H9 (cell line): Measurements from ENCODE around the gene TBC1D1. TPM values are rescaled to one million over a fixed set of nuclear protein-coding genes. Genes with fewer than 3 reads are reported as not detected.

Experiments used
- DNase-seq: peaks from one replicate; pipeline ENCODE4 v3.0.0-alpha.2; 2017
- H2AFZ ChIP-seq: one replicate; pipeline ENCODE4 v1.6.1; 2013; ENCODE audit warnings: mild to moderate bottlenecking, low read length, control low read depth, moderate library complexity
- H2AK5ac ChIP-seq: 2 replicates; pipeline ENCODE4 v1.6.1; 2013; ENCODE audit warnings: low read length, control low read depth, mixed read lengths; ENCODE audit not compliant: insufficient read length
- H2BK120ac ChIP-seq: one replicate; pipeline ENCODE4 v1.6.1; 2013; ENCODE audit warnings: low read depth, mild to moderate bottlenecking, low read length, control low read depth, inconsistent platforms; ENCODE audit not compliant: poor library complexity, severe bottlenecking
- H2BK12ac ChIP-seq: 2 replicates; pipeline ENCODE4 v1.6.1; 2013; ENCODE audit warnings: low read length, control low read depth, mixed read lengths, low read depth; ENCODE audit not compliant: insufficient read length
- H2BK15ac ChIP-seq: 2 replicates; pipeline ENCODE4 v1.6.1; 2013; ENCODE audit warnings: low read depth, low read length, control low read depth
- H2BK20ac ChIP-seq: one replicate; pipeline ENCODE4 v1.6.1; 2013; ENCODE audit warnings: low read depth, mild to moderate bottlenecking, low read length, control low read depth, inconsistent platforms; ENCODE audit not compliant: poor library complexity, severe bottlenecking
- H2BK5ac ChIP-seq: 2 replicates; pipeline ENCODE4 v1.6.1; 2013; ENCODE audit warnings: low read length, control low read depth, mixed read lengths; ENCODE audit not compliant: insufficient read length
- H3K14ac ChIP-seq: 2 replicates; pipeline ENCODE4 v1.6.1; 2013; ENCODE audit warnings: low read length, control low read depth; ENCODE audit not compliant: insufficient read depth
- H3K18ac ChIP-seq: 2 replicates; pipeline ENCODE4 v1.6.1; 2013; ENCODE audit warnings: low read depth, mild to moderate bottlenecking, mixed read lengths, low read length, control low read depth; ENCODE audit not compliant: insufficient read length
- H3K23ac ChIP-seq: 2 replicates; pipeline ENCODE4 v1.6.1; 2013; ENCODE audit warnings: low read length, control low read depth, mixed read lengths, low read depth; ENCODE audit not compliant: insufficient read length
- H3K23me2 ChIP-seq: 2 replicates; pipeline ENCODE4 v1.6.1; 2013; ENCODE audit warnings: low read depth, mild to moderate bottlenecking, mixed read lengths, low read length, control low read depth; ENCODE audit not compliant: insufficient read length, poor library complexity, severe bottlenecking
- H3K27ac ChIP-seq: 2 replicates; pipeline ENCODE4 v1.5.1; 2013; ENCODE audit warnings: low read length, control low read depth, mixed read lengths, low read depth; ENCODE audit not compliant: insufficient read length
- H3K27me3 ChIP-seq: 2 replicates; pipeline ENCODE4 v1.6.1; 2013; ENCODE audit warnings: low read length, control low read depth, inconsistent platforms; ENCODE audit not compliant: insufficient read depth
- H3K4ac ChIP-seq: 2 replicates; pipeline ENCODE4 v1.6.1; 2013; ENCODE audit warnings: low read depth, mild to moderate bottlenecking, control low read depth, inconsistent platforms, low read length, moderate library complexity
- H3K4me1 ChIP-seq: 2 replicates; pipeline ENCODE4 v1.6.1; 2013; ENCODE audit warnings: low read length, control low read depth, inconsistent platforms; ENCODE audit not compliant: insufficient read depth
- H3K4me2 ChIP-seq: 2 replicates; pipeline ENCODE4 v1.6.1; 2013; ENCODE audit warnings: low read length, control low read depth, mixed read lengths; ENCODE audit not compliant: insufficient read length, insufficient read depth
- H3K56ac ChIP-seq: 2 replicates; pipeline ENCODE4 v1.6.1; 2013; ENCODE audit warnings: low read depth, mild to moderate bottlenecking, mixed read lengths, low read length, control low read depth; ENCODE audit not compliant: insufficient read length
- H3K79me1 ChIP-seq: 2 replicates; pipeline ENCODE4 v1.6.1; 2013; ENCODE audit warnings: low read depth, mild to moderate bottlenecking, moderate library complexity, low read length, control low read depth, inconsistent platforms; ENCODE audit not compliant: insufficient read depth, poor library complexity, severe bottlenecking
- H3K79me2 ChIP-seq: 2 replicates; pipeline ENCODE4 v1.6.1; 2013; ENCODE audit warnings: low read length, control low read depth, inconsistent platforms; ENCODE audit not compliant: insufficient read depth
- H3K9ac ChIP-seq: 2 replicates; pipeline ENCODE4 v1.6.1; 2013; ENCODE audit warnings: low read length, control low read depth, mixed read lengths; ENCODE audit not compliant: insufficient read length; ENCODE audit errors: extremely low read depth
- H3K9me3 ChIP-seq: one replicate; pipeline ENCODE4 v1.6.1; 2013; ENCODE audit warnings: low read depth, low read length, inconsistent platforms; ENCODE audit not compliant: control insufficient read depth
- H3T11ph ChIP-seq: one replicate; pipeline ENCODE4 v1.6.1; 2013; ENCODE audit warnings: mild to moderate bottlenecking, low read length, control low read depth, inconsistent platforms
- H4K20me1 ChIP-seq: one replicate; pipeline ENCODE4 v1.6.1; 2013; ENCODE audit not compliant: control insufficient read depth, insufficient read length, insufficient read depth
- H4K5ac ChIP-seq: 2 replicates; pipeline ENCODE4 v1.6.1; 2013; ENCODE audit warnings: low read depth, mild to moderate bottlenecking, mixed read lengths, low read length, control low read depth; ENCODE audit not compliant: insufficient read length
- H4K8ac ChIP-seq: replicated peaks from 2 replicates; pipeline ENCODE4 v1.6.1; 2013; ENCODE audit warnings: low read length, control low read depth, mixed read lengths, low read depth; ENCODE audit not compliant: insufficient read length
- H4K91ac ChIP-seq: 2 replicates; pipeline ENCODE4 v1.6.1; 2013; ENCODE audit warnings: low read depth, mild to moderate bottlenecking, moderate library complexity, mixed read lengths, low read length, control low read depth; ENCODE audit not compliant: insufficient read length
- H3K27ac Mint-ChIP-seq, 3 experiments: 2 replicates in 2 of 3; 3 replicates in 1 of 3; pipeline ENCODE4 v1.8.0; 2020 to 2021; ENCODE audit warnings: mixed read lengths in 3 of 3, mild to moderate bottlenecking in 1 of 3, moderate library complexity in 1 of 3
- H3K27me3 Mint-ChIP-seq: 2 replicates; pipeline ENCODE4 v1.8.0; 2021; ENCODE audit warnings: low read depth, mild to moderate bottlenecking, moderate library complexity, mixed read lengths
- H3K36me3 Mint-ChIP-seq, 3 experiments: 2 replicates in 2 of 3; 3 replicates in 1 of 3; pipeline ENCODE4 v1.8.0; 2020 to 2021; ENCODE audit warnings: low read depth in 3 of 3, mixed read lengths in 3 of 3; ENCODE audit not compliant: insufficient read depth in 1 of 3
- H3K4me1 Mint-ChIP-seq, 2 experiments: 2 replicates each; pipeline ENCODE4 v1.8.0; 2020; ENCODE audit warnings: mixed read lengths in 2 of 2
- H3K4me3 Mint-ChIP-seq, 2 experiments: 2 replicates in 1 of 2; 3 replicates in 1 of 2; pipeline ENCODE4 v1.8.0; 2020 to 2021; ENCODE audit warnings: mild to moderate bottlenecking in 2 of 2, mixed read lengths in 2 of 2, moderate library complexity in 1 of 2
- H3K9me3 Mint-ChIP-seq, 2 experiments: 2 replicates in 1 of 2; 3 replicates in 1 of 2; pipeline ENCODE4 v1.8.0; 2020; ENCODE audit warnings: mild to moderate bottlenecking in 2 of 2, mixed read lengths in 2 of 2, moderate library complexity in 1 of 2
- WGBS: extraction: QIAGEN DNeasy Blood & Tissue Kit; methylation state at CpG from one replicate; pipeline ENCODE4 v1.1.7; 2013; ENCODE audit warnings: missing lambda C conversion rate, low lambda C conversion rate, mixed read lengths; ENCODE audit not compliant: insufficient read length; ENCODE audit errors: extremely low coverage; 5-methylcytosine and 5-hydroxymethylcytosine counted together
- total RNA-seq: library from RNA; stranded (reverse); gene quantifications from 2 replicates; pipeline ENCODE4 v1.2.1, GENCODE V29; 2021
- TF ChIP-seq, protein P1 (sequence below): fragments of 200-600 bp; sonication (generic); conservative IDR thresholded peaks from 3 replicates; pipeline ENCODE4 v1.8.0; 2021; ENCODE audit warnings: antibody characterized with exemption, mild to moderate bottlenecking

Gene TBC1D1
- total RNA-seq, 1 experiment from 2014 or later: 109 TPM

DNA sequence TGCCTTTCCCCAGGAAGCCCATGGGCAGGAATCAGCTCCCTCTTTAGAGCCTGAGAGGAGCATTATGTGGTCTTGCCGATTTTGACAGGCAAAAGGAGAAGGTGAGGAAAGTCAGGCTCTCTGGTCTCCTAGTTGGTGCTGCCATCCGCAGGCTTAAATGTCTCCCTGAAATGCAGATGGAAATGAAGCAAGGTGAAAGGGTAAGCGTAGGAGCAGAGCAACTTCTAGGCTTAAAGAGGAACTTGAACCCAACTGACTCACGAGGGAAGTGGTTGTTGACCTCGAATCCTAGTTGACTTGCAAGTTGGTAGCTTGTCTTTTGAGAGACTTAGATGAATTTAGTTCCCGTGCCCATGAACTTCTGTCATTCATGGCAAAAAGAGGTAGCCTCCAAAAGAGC lies 275.2 kb downstream of the TBC1D1 start:
- H2AFZ ChIP-seq: no peak overlapping the region
- Mint-ChIP-seq H3K9me3 (peaks cover 9 to 16% of the 10 kb centered on the region in 2 experiments), H3K27me3 (peaks cover 5% of the 10 kb centered on the region; the same call in 1 of the 2 replicates), H3K27ac (no peak overlapping the region), H3K36me3 (peaks cover 0 to 5% (median 3%) of the 10 kb centered on the region in 3 experiments; a peak in 2 of 7 replicates), H3K4me3 (no peak overlapping the region), H3K4me1 (peaks cover 4 to 12% of the 10 kb centered on the region in 2 experiments; a peak in 3 of 4 replicates)
- no peaks in the 10 kb centered on the region for H3K23me2 ChIP-seq
- no peak overlapping the region for H3K18ac ChIP-seq
- no peak overlapping the region for H2BK20ac ChIP-seq
- no peaks in the 10 kb centered on the region for H4K20me1 ChIP-seq
- H3K14ac ChIP-seq: no peak overlapping the region
- no peak overlapping the region for H2BK5ac ChIP-seq
- no peak overlapping the region for H3T11ph ChIP-seq
- no CpG with 5 or more reads among the region's 6 CpGs for WGBS
- H4K8ac ChIP-seq: no peak overlapping the region
- no peak overlapping the region for H2BK15ac ChIP-seq
- peaks cover 5% of the 10 kb centered on the region for H3K9me3 ChIP-seq
- no peak overlapping the region for H2AK5ac ChIP-seq
- DNase-seq: no peak
- no peaks in the 10 kb centered on the region for H3K79me1 ChIP-seq
- H2BK120ac ChIP-seq: no peak overlapping the region
- no peaks in the 10 kb centered on the region for H3K27me3 ChIP-seq
- H4K5ac ChIP-seq: no peak overlapping the region
- no peak overlapping the region for H3K27ac ChIP-seq
- no peak overlapping the region for H2BK12ac ChIP-seq
- H3K23ac ChIP-seq: no peak overlapping the region
- H3K4me2 ChIP-seq: no peak overlapping the region
- H3K9ac ChIP-seq: no peak overlapping the region
- TF ChIP-seq, protein P1, sequence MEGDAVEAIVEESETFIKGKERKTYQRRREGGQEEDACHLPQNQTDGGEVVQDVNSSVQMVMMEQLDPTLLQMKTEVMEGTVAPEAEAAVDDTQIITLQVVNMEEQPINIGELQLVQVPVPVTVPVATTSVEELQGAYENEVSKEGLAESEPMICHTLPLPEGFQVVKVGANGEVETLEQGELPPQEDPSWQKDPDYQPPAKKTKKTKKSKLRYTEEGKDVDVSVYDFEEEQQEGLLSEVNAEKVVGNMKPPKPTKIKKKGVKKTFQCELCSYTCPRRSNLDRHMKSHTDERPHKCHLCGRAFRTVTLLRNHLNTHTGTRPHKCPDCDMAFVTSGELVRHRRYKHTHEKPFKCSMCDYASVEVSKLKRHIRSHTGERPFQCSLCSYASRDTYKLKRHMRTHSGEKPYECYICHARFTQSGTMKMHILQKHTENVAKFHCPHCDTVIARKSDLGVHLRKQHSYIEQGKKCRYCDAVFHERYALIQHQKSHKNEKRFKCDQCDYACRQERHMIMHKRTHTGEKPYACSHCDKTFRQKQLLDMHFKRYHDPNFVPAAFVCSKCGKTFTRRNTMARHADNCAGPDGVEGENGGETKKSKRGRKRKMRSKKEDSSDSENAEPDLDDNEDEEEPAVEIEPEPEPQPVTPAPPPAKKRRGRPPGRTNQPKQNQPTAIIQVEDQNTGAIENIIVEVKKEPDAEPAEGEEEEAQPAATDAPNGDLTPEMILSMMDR: peak; percentile 49; the same call in 2 of the 3 replicates
- H4K91ac ChIP-seq: no peak overlapping the region
- no peaks in the 10 kb centered on the region for H3K4me1 ChIP-seq
- H3K4ac ChIP-seq: no peak overlapping the region
- H3K56ac ChIP-seq: no peak overlapping the region
- no peaks in the 10 kb centered on the region for H3K79me2 ChIP-seq
